ENCODE measurements around the gene SNX5.

- TF ChIP-seq CTCF (IDR thresholded peaks at IDR 0.05 in 4 of 5, conservative IDR thresholded peaks at IDR 0.05 in 1 of 5), result no peak
- TF ChIP-seq POLR2A (IDR thresholded peaks at IDR 0.05), result peak; percentile 55 to 68
Observed at GRCh38 chr20:17968366-17969277, at the start of gene SNX5, which contains the start of gene MGME1.

All from gastrocnemius medialis (tissue), 4 donors.